Activated CD4-positive, alpha-beta T cell treated with anti-CD3 and anti-CD28 coated beads for 36 hours (primary cell): ENCODE data around the gene SHISAL2B. TPM values are rescaled to one million over a fixed set of nuclear protein-coding genes. Genes with fewer than 3 reads are reported as not detected.
"Not testable (repeated sequence)": the region's sequence is repeated elsewhere in the genome, so short reads cannot be mapped to it uniquely, and the experiment has no call there.

ENCODE experiments used
- ATAC-seq: fragments of 200-7000 bp; cut with Tn5 transposase; one replicate; pipeline ENCODE4 v1.10.0; 2021; ENCODE audit warnings: mild to moderate bottlenecking, moderate library complexity
- CTCF ChIA-PET: fragments of 350-600 bp; sonication (Branson Sonifier 250); formaldehyde crosslinking; loops from one replicate; lab custom pipeline; 2021; ENCODE audit warnings: antibody characterized with exemption; lab: Charles Lee
- POLR2A ChIA-PET: fragments of 350-600 bp; sonication (Branson Sonifier 250); formaldehyde crosslinking; loops from one replicate; lab custom pipeline; 2021; ENCODE audit warnings: antibody characterized with exemption, inconsistent platforms; lab: Charles Lee
- DNase-seq: peaks from one replicate; pipeline ENCODE4 v3.0.0-alpha.2; 2020
- H3K27ac Mint-ChIP-seq: one replicate; pipeline ENCODE4 v1.8.0; 2021; ENCODE audit warnings: mixed read lengths
- H3K27me3 Mint-ChIP-seq: one replicate; pipeline ENCODE4 v1.8.0; 2021; ENCODE audit warnings: mixed read lengths
- H3K36me3 Mint-ChIP-seq: one replicate; pipeline ENCODE4 v1.8.0; 2021; ENCODE audit warnings: low read depth, mixed read lengths
- H3K4me1 Mint-ChIP-seq: one replicate; pipeline ENCODE4 v1.8.0; 2021; ENCODE audit warnings: mixed read lengths
- H3K4me3 Mint-ChIP-seq: one replicate; pipeline ENCODE4 v1.8.0; 2021; ENCODE audit warnings: mild to moderate bottlenecking, moderate library complexity, mixed read lengths
- H3K9me3 Mint-ChIP-seq: one replicate; pipeline ENCODE4 v1.8.0; 2021; ENCODE audit warnings: low read depth, mixed read lengths
- intact Hi-C, 2 experiments: fragments of 100-400 bp; cut with DNase I in 1 of 2; cut with micrococcal nuclease in 1 of 2; formaldehyde crosslinking; loops; one replicate each; pipeline versions ENCODE4 v1.14.2 to v1.15.1; 2022 to 2024; cut with DNase I, micrococcal nuclease
- total RNA-seq, 2 experiments: library from RNA; stranded (reverse); gene quantifications; one replicate each; pipeline ENCODE4 v1.2.3, GENCODE V29; 2021

SHISAL2B gene
- total RNA-seq: not detected

DNA sequence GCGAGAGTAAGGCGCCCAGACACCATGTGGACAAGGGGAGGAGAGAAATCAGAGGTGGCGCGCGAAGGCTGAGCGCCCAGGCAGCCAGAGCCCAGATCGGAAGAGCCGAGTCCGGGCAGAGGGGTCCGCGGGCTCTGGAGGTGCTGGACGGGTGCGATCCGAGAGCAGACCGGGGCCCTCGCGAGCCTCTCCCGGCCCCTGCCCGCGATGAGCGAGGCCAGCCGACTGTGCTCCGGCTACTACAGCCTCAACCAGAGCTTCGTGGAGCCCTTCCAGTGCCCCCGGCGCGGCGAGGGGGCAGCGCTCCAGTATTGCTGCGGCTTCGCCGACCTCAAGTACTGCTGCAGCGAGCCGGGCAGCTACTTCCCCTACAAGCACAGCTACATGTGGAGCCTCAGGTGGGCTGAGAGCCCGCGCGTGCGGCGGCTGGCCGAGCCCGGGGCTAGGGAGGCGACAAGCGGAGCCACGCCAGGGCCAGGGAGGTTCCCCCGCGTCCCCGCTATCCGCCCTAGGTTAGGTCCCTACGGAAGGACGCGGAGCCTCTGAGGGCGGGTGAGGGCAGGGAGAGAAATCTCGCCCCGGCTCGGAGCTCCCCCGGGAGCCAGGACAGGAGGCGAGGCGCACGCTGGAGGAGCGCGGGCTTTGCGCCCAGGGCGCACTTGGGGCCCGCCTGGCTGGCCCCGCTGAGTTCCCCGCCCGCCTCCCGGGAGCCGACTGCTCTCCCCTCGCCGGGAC, at the start of gene SHISAL2B:
TSS of gene SHISAL2B (plus strand) at position 87 of the 735 bp plus-strand sequence. CDS start at position 208, 121 bp downstream.
- intact Hi-C loops: no loop called here
- ChIA-PET CTCF (interaction anchor here (0.6 kb wide), 1 partner anchor 94 kb away, joined by 3 read pairs; no protein-coding TSS in a partner anchor), POLR2A (no interaction called here)
- H3K36me3 Mint-ChIP-seq: no peaks in the 10 kb centered on the region
- peaks cover 43% of the 10 kb centered on the region for H3K27me3 Mint-ChIP-seq
- H3K4me1 Mint-ChIP-seq: peaks cover 4% of the 10 kb centered on the region
- peaks cover 5% of the 10 kb centered on the region for H3K9me3 Mint-ChIP-seq
- DNase-seq (peak; percentile 12), ATAC-seq (peak; percentile 33)
- H3K4me3 Mint-ChIP-seq: peak within 1 kb of the TSS; percentile 21
- no peak within 1 kb of the TSS for H3K27ac Mint-ChIP-seq

DNA sequence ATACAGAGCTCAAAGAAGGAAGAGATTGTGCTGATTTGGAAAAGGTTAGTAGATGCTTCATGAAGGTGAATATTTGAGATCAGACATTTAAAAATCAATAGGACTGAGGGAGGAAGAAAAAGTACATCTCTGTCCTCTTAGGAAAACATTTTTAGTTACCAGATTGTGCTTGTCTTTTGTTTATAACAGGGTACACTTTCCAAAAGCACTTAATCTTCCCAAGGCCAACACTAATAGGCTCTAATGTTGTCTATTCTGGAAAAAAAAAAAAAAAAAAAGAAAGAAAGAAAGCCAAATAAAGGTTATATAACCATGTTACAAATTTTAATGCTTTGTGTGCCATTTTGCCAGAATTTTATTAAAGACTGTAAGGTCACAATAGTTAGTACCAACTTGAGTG, 45.5 kb upstream of the SHISAL2B start:
- H3K4me1 Mint-ChIP-seq: no peaks in the 10 kb centered on the region
- ChIA-PET POLR2A (no interaction called here), CTCF (interaction anchor here (1.3 kb wide), 1 partner anchor 10 kb away, joined by 3 read pairs; no protein-coding TSS in a partner anchor)
- intact Hi-C loops: no loop called here
- ATAC-seq (no peak), DNase-seq (no peak)
- no peaks in the 10 kb centered on the region for H3K9me3 Mint-ChIP-seq
- H3K4me3 Mint-ChIP-seq: no peak overlapping the region
- H3K27ac Mint-ChIP-seq: no peak overlapping the region
- H3K36me3 Mint-ChIP-seq: no peaks in the 10 kb centered on the region
- H3K27me3 Mint-ChIP-seq: no peaks in the 10 kb centered on the region

DNA sequence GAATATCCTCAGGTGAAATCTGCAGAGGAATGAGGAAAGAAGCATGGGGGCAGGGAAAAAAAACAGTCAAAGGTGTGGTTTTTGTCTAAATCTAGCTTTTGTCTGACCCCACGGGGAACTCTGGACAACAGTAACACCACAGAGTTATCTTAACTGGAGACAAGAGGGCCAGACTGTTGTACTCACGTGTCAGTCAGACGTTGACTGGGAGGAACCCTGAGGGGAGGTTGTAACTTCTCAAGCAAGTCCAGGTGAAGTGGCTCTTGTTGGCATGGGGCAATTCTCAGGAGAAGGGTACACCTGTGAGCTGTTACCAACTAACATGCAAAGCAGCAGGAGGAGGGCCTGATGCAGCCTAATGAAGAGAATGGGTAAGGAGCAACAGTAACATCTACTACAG, 44.1 kb upstream of the SHISAL2B start:
- intact Hi-C loops: no loop called here
- ATAC-seq (no peak), DNase-seq (no peak)
- Mint-ChIP-seq H3K27ac (no peak overlapping the region), H3K4me1 (no peaks in the 10 kb centered on the region), H3K9me3 (no peaks in the 10 kb centered on the region), H3K4me3 (no peak overlapping the region), H3K36me3 (no peaks in the 10 kb centered on the region), H3K27me3 (no peaks in the 10 kb centered on the region)
- CTCF ChIA-PET: interaction anchor here (0.9 to 1.1 kb wide), 2 partner anchors 10 to 15 kb away, joined by 3 read pairs; no protein-coding TSS in a partner anchor
- POLR2A ChIA-PET: no interaction called here

DNA sequence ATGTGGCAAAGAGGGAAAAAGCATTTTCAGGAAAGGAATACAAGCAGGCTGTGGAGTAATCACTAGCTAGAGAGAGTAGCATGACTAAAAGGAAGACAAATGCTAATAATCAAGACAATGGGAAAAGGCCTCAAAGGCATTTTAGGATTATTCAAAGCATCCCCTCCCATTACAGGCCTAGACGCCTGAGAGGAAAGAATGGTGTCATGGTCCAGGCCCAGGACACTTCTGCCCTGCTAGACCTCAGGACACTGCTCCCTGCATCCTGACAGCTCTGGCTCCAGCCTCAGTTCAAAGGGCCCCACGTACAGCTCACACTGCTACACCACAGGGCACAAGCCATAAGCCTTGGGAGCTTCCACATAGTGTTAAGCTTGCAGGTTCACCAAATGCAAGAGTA, 40.8 kb upstream of the SHISAL2B start:
- ChIA-PET CTCF (no interaction called here), POLR2A (no interaction called here)
- ATAC-seq: no peak
- Mint-ChIP-seq H3K36me3 (no peaks in the 10 kb centered on the region), H3K4me3 (no peak overlapping the region), H3K4me1 (no peaks in the 10 kb centered on the region), H3K27me3 (no peaks in the 10 kb centered on the region), H3K27ac (no peak overlapping the region), H3K9me3 (no peaks in the 10 kb centered on the region)
- DNase-seq: no peak
- intact Hi-C loops: no loop called here

DNA sequence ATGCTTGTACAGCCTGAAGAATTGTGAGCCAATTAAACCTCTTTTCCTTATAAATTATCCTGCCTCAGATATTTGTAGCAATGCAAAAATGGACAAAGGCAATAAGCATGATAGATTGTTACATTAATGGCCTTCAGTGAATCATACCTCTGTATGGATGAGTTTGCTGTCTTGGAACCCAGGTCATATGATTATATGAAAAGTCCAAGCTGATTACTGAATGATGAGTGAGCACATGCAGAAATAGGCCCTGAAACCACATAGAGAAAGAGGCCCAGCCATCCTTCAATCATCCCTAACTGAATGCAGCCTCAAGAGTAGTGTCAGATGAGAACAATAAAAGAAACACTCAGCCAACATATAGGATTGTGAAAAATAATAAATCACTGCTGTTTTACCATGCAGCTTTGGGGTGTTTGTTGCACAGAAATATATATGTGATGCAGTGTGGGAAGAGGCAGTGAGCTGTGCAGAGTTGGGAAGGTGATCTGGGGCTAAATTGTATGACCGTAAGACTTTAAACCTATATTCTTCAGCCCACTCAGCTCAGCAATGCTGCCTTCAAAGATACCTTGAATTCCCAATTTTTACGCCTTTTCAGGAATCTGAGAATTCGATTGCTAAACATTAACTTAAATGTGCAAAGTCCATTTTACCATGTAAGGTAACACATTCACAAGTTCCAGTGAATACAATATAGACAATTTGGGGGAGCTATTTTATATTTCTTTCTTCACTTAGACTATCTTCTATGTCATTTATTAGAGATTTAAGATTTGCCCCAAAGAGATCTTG, 36.3 kb upstream of the SHISAL2B start:
- DNase-seq (no peak), ATAC-seq (no peak)
- ChIA-PET POLR2A (no interaction called here), CTCF (no interaction called here)
- Mint-ChIP-seq H3K4me3 (no peak overlapping the region), H3K36me3 (no peaks in the 10 kb centered on the region), H3K9me3 (peaks cover 4% of the 10 kb centered on the region), H3K27me3 (no peaks in the 10 kb centered on the region), H3K27ac (no peak overlapping the region), H3K4me1 (no peaks in the 10 kb centered on the region)
- intact Hi-C loops: no loop called here

DNA sequence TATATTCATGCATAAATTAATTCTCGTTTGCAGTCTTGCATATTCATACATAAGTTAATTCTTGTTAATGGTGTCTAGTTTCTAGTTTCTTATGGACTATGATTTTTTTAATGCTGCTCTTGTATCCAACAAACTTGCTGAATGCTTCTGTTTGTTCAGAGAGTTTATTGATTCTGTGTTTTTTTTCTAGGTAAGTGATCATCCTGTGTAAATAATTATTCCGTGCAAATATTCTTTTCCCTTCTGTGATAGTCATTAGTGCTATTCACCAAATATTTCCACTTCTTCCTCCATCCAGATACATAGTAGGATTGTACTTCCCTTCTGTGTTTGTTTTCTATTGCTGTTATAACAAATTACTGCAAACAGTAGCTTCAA, 35.8 kb upstream of the SHISAL2B start:
- no peak for DNase-seq
- peaks cover 4% of the 10 kb centered on the region for H3K9me3 Mint-ChIP-seq
- H3K27me3 Mint-ChIP-seq: no peaks in the 10 kb centered on the region
- no peak overlapping the region for H3K4me3 Mint-ChIP-seq
- no peak for ATAC-seq
- CTCF ChIA-PET: no interaction called here
- intact Hi-C loops: no loop called here
- H3K4me1 Mint-ChIP-seq: no peaks in the 10 kb centered on the region
- POLR2A ChIA-PET: no interaction called here
- H3K27ac Mint-ChIP-seq: no peak overlapping the region
- H3K36me3 Mint-ChIP-seq: no peaks in the 10 kb centered on the region

DNA sequence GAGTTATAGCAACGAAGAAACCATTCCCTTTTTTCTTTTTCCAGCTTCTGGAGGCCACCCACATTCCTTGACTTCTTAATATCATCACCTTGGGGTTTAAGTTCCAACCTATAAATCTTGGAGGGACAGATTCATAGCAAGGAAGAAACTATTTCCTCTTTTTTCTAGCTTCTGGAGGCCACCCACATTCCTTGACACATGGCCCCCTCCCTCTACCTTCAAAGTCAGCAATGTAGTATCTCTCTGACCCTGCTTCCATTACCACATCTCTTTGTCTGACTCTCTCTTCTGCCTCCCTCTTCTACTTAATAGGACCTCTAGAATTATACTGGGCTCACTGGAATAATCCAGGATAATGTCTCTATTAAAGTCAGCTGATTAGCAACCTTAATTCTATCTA, 34.7 kb upstream of the SHISAL2B start:
- CTCF ChIA-PET: interaction anchor here (0.8 to 1.4 kb wide), 2 partner anchors 9 to 18 kb away, joined by 3 read pairs; no protein-coding TSS in a partner anchor
- DNase-seq (no peak), ATAC-seq (no peak)
- H3K9me3 Mint-ChIP-seq: peaks cover 4% of the 10 kb centered on the region
- H3K4me3 Mint-ChIP-seq: no peak overlapping the region
- H3K4me1 Mint-ChIP-seq: no peaks in the 10 kb centered on the region
- no peaks in the 10 kb centered on the region for H3K36me3 Mint-ChIP-seq
- H3K27ac Mint-ChIP-seq: no peak overlapping the region
- POLR2A ChIA-PET: no interaction called here
- peaks cover 2% of the 10 kb centered on the region for H3K27me3 Mint-ChIP-seq
- intact Hi-C loops: no loop called here

DNA sequence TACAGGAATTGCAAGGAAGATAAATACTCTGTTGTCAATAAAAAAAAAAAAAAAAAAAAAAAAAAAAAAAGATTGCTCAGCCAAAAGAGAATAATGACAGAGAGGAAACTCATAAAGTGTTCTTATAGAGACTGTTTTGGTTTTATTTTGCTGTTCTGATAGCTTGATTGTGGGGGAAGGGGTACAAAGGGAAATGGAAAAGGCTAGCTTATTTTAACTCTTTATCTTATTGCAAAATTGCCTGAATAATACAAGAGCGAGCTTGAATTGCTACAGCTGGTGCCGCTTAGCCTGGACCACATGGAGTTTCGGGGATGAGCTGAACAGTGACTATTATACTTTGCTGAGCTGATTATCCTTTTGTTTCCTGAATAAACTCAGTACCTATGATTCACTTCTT, 31.0 kb upstream of the SHISAL2B start:
- Mint-ChIP-seq H3K27ac (no peak overlapping the region), H3K9me3 (peaks cover 4% of the 10 kb centered on the region), H3K4me1 (no peaks in the 10 kb centered on the region), H3K4me3 (no peak overlapping the region), H3K36me3 (no peaks in the 10 kb centered on the region), H3K27me3 (peaks cover 4% of the 10 kb centered on the region)
- intact Hi-C loops: no loop called here
- no peak for DNase-seq
- no peak for ATAC-seq
- CTCF ChIA-PET: interaction anchor here (0.6 to 1.0 kb wide), 5 partner anchors 22 to 33 kb away, joined by 3 to 4 read pairs (median 3); no protein-coding TSS in a partner anchor
- POLR2A ChIA-PET: no interaction called here

DNA sequence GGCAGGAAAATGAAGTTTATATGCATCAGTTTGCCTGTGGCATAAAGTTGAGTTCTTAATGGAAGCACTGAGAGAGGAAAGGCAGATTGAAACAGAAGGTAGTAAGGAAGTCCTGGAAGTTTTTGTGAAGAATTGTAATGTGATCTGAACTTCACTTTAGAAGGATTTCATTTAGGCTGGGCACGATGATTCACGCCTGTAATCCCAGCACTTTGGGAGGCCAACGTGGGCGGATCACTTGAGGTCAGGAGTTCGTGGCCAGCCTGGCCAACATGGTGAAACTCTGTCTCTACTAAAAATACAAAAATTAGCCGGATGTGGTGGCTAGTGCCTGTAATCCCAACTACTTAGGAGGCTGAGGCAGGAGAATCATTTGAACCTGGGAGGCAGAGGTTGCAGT, 27.1 kb upstream of the SHISAL2B start:
- H3K36me3 Mint-ChIP-seq, POLR2A ChIA-PET, H3K27ac Mint-ChIP-seq, H3K4me3 Mint-ChIP-seq, CTCF ChIA-PET, H3K9me3 Mint-ChIP-seq, DNase-seq, intact Hi-C loops, ATAC-seq, H3K4me1 Mint-ChIP-seq: not testable (repeated sequence)
- peaks cover 13% of the 10 kb centered on the region for H3K27me3 Mint-ChIP-seq

DNA sequence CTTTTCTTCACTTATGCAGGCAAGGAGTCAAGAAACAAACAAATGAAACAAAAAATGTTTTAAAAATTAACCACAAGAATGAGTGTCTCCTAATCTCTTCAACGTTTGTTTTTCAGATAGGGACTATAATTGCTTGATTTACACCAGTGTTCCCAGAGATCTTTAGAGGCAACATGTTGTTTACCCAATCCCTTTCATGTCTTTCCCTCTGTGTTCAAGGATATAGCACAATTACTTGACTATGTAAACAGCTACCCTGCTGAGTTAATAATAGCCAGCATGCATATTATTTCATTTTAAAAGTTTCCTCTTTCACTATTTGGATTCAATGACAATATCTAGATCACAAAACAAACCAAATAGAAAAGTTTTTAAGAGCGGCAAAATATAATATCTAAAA, 25.1 kb upstream of the SHISAL2B start:
- ATAC-seq (no peak), DNase-seq (no peak)
- ChIA-PET POLR2A (no interaction called here), CTCF (no interaction called here)
- intact Hi-C loops: no loop called here
- Mint-ChIP-seq H3K4me3 (no peak overlapping the region), H3K27me3 (peaks cover 11% of the 10 kb centered on the region), H3K36me3 (no peaks in the 10 kb centered on the region), H3K4me1 (no peaks in the 10 kb centered on the region), H3K27ac (no peak overlapping the region), H3K9me3 (no peaks in the 10 kb centered on the region)

DNA sequence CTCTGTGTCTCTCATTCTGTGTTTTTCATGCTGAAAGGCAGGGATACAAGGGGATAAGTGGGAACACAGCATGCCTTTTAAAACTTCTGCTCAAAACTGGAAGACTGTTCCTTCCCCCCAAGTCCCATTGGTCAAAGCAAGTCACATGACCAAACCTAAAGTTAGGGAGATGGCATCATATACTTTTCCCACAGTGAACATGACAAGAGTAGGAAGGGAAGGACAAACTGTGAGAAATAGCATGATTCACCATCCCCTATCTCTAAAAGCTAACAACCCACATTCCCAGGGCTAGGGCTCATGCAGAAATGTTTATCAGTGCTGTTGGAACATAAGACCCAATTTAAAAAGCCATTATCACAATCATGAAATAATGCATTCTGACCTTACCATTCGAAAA, 24.2 kb upstream of the SHISAL2B start:
- intact Hi-C loops: no loop called here
- no peak overlapping the region for H3K27ac Mint-ChIP-seq
- DNase-seq (no peak), ATAC-seq (no peak)
- ChIA-PET POLR2A (no interaction called here), CTCF (no interaction called here)
- H3K4me3 Mint-ChIP-seq: no peak overlapping the region
- peaks cover 12% of the 10 kb centered on the region for H3K27me3 Mint-ChIP-seq
- H3K4me1 Mint-ChIP-seq: no peaks in the 10 kb centered on the region
- no peaks in the 10 kb centered on the region for H3K9me3 Mint-ChIP-seq
- H3K36me3 Mint-ChIP-seq: no peaks in the 10 kb centered on the region

DNA sequence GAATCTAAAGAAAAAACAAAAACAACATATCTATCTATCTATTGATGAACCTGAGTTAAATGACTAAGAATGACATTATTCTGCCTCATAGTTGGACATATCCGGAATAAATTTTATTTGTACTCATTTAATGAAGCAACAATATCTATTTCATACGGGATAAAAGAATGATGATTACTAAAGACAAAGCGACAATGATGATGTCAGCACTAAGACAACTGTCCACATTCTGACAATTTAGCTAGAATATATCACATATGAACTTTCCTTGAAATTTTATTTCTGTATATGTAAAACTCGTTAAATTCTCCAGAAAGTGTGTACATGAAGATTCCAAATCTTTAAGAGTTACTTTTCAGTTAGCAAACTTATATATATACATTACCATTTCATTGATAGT, 23.2 kb upstream of the SHISAL2B start:
- intact Hi-C loops: no loop called here
- ChIA-PET POLR2A (no interaction called here), CTCF (no interaction called here)
- no peak for DNase-seq
- H3K4me3 Mint-ChIP-seq: no peak overlapping the region
- ATAC-seq: no peak
- no peaks in the 10 kb centered on the region for H3K36me3 Mint-ChIP-seq
- no peak overlapping the region for H3K27ac Mint-ChIP-seq
- no peaks in the 10 kb centered on the region for H3K4me1 Mint-ChIP-seq
- peaks cover 12% of the 10 kb centered on the region for H3K27me3 Mint-ChIP-seq
- H3K9me3 Mint-ChIP-seq: no peaks in the 10 kb centered on the region
